Keratinocyte (primary cell): Measurements from ENCODE around the gene RBP5. TPM values are rescaled to one million over a fixed set of nuclear protein-coding genes. Genes with fewer than 3 reads are reported as not detected.

Source experiments
- DNase-seq: peaks from one replicate; pipeline ENCODE4 v3.0.0-alpha.2; 2011; ENCODE audit warnings: low read depth, missing footprints, low spot score
- FAIRE-seq: peaks from 2 replicates; lab custom pipeline; 2011; peaks lifted over from hg19 to GRCh38; lab: Jason Lieb, UNC
- H2AFZ ChIP-seq: 2 replicates; pipeline ENCODE4 v1.6.0; 2012; ENCODE audit warnings: low read length, control low read depth, inconsistent platforms; ENCODE audit not compliant: control insufficient read depth
- H3K27ac ChIP-seq: 2 replicates; pipeline ENCODE4 v1.5.1; 2011; ENCODE audit warnings: low read length; ENCODE audit not compliant: control insufficient read depth, insufficient read depth
- H3K27me3 ChIP-seq: 3 replicates; pipeline ENCODE4 v1.6.0; 2011; ENCODE audit warnings: low read length; ENCODE audit not compliant: control insufficient read depth, insufficient read depth; ENCODE audit errors: extremely low read depth
- H3K36me3 ChIP-seq, 2 experiments: 2 replicates in 1 of 2; 3 replicates in 1 of 2; pipeline ENCODE4 v1.5.1; 2011; ENCODE audit warnings: low read length in 2 of 2, mild to moderate bottlenecking in 1 of 2; ENCODE audit not compliant: control insufficient read depth in 2 of 2, insufficient read depth in 2 of 2; ENCODE audit errors: extremely low read depth in 1 of 2
- H3K4me1 ChIP-seq: 3 replicates; pipeline ENCODE4 v1.5.1; 2011; ENCODE audit warnings: low read length; ENCODE audit not compliant: control insufficient read depth, insufficient read depth; ENCODE audit errors: extremely low read depth
- H3K4me2 ChIP-seq: 3 replicates; pipeline ENCODE4 v1.6.0; 2011; ENCODE audit warnings: low read depth, low read length; ENCODE audit not compliant: control insufficient read depth, insufficient read depth; ENCODE audit errors: extremely low read depth
- H3K4me3 ChIP-seq, 3 experiments: fragments of 200-600 bp in 1 of 3; sonication (generic) in 1 of 3; 2 replicates in 2 of 3; 3 replicates in 1 of 3; pipeline ENCODE4 v1.5.1; 2011 to 2016; ENCODE audit warnings: low read length in 3 of 3, mild to moderate bottlenecking in 3 of 3, control low read depth in 2 of 3, inconsistent platforms in 1 of 3, low read depth in 1 of 3, mixed read lengths in 1 of 3, mixed run types in 1 of 3, moderate library complexity in 1 of 3; ENCODE audit not compliant: control insufficient read depth in 2 of 3, insufficient read depth in 2 of 3; ENCODE audit errors: extremely low read depth in 1 of 3
- H3K79me2 ChIP-seq: 2 replicates; pipeline ENCODE4 v1.6.0; 2012; ENCODE audit warnings: low read length; ENCODE audit not compliant: control insufficient read depth, insufficient read depth
- H3K9ac ChIP-seq: 3 replicates; pipeline ENCODE4 v1.6.0; 2011; ENCODE audit warnings: low read length; ENCODE audit not compliant: control insufficient read depth, insufficient read depth; ENCODE audit errors: extremely low read depth
- H3K9me1 ChIP-seq: 3 replicates; pipeline ENCODE4 v1.6.0; 2011; ENCODE audit warnings: low read length; ENCODE audit not compliant: control insufficient read depth, insufficient read depth; ENCODE audit errors: extremely low read depth
- H3K9me3 ChIP-seq: 2 replicates; pipeline ENCODE4 v1.5.1; 2012; ENCODE audit warnings: low read depth, low read length; ENCODE audit not compliant: control insufficient read depth
- H4K20me1 ChIP-seq: 3 replicates; pipeline ENCODE4 v1.6.0; 2011; ENCODE audit warnings: low read length; ENCODE audit not compliant: control insufficient read depth, insufficient read depth; ENCODE audit errors: extremely low read depth
- EZH2 ChIP-seq: IDR thresholded peaks from one replicate; pipeline ENCODE4 v1.6.1; 2012; ENCODE audit warnings: inconsistent platforms, mild to moderate bottlenecking, low read length, moderate library complexity
- dilution Hi-C: fragments of 300-500 bp; cut with MboI; formaldehyde crosslinking; loops from one replicate; pipeline ENCODE4 v1.7.0; 2020; ENCODE audit warnings: low sequenced_read_pairs; ENCODE audit not compliant: extremely low pct_ligation_motif_present
- polyA plus RNA-seq, 5 experiments: library from polyadenylated mRNA; depleted of rRNA in 3 of 5; stranded (reverse) in 3 of 5; stranded (forward) in 1 of 5; unstranded in 1 of 5; fragments of >200 nt; gene quantifications; 1 replicate in 1 of 5; 2 replicates in 3 of 5; 3 replicates in 1 of 5; pipeline versions ENCODE4 v1.2.1 to v1.2.3, GENCODE V29; 2011 to 2012; ENCODE audit warnings: missing spikeins in 2 of 5, low read depth in 1 of 5, low replicate concordance in 1 of 5
- TF ChIP-seq, protein P1 (sequence below), 3 experiments: IDR thresholded peaks in 1 of 3; conservative IDR thresholded peaks in 1 of 3; optimal IDR thresholded peaks in 1 of 3; 2 replicates in 2 of 3; 3 replicates in 1 of 3; pipeline versions ENCODE3 to v1.5.1; 2011; ENCODE audit warnings: low read length in 3 of 3, mild to moderate bottlenecking in 3 of 3, moderate library complexity in 2 of 3, control low read depth in 1 of 3, inconsistent platforms in 1 of 3; ENCODE audit not compliant: insufficient read depth in 2 of 3; ENCODE audit errors: extremely low read depth in 1 of 3

RBP5 gene
- polyA plus RNA-seq, 1 donor (not counting 4 experiments of a cell fraction or from before 2014, with no cell fraction given): not detected

DNA sequence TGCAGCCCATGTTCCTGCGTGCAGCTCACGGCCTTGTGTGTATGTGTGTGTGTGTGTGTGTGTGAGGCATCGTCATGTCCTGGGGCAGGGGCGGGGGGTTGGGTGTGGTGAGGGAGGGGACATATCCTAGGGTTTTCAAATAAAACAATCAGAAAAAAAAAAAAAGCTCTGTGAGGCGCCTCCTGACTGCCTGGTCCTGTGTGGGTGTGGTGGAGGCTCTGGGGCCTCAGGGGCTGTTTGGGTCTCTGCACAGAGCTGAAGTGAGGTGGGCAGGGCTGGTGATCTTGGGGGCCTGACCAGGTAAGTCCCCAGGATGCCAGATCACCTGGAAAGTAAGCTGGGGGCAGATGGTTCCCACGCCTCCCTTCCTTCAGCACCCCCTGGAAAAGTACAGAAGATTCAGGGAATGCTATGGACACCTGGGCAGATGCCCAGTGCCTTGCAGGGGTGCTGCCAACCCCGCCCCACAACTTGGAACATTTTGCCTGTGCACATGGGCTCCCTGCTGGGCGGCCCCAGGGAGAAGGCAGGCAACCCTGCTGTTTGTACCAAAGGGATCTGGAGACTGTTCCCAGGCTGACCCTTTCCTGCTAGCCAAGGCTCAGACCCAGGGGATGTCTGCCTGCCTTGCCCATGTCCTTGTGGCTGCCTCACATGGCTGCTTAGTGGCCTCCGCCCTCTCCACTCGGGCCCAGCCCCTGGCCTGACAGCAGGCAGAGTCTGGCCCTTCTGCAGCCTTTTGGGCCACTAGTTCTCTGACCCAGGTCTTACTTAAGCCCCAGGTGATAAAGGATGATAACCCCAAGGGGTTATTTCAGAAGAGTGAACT, 30.3 kb upstream of the RBP5 start:
- Histone ChIP-seq H3K4me3 (no peak overlapping the region), H3K27me3 (peaks cover 9% of the 10 kb centered on the region), H3K27ac (no peak overlapping the region), H3K4me2 (no peak overlapping the region), H3K9me1 (no peaks in the 10 kb centered on the region), H2AFZ (no peak overlapping the region), H3K9me3 (no peaks in the 10 kb centered on the region), H3K36me3 (peaks cover 0 to 6% of the 10 kb centered on the region in 2 experiments), H3K9ac (no peak overlapping the region), H3K79me2 (no peaks in the 10 kb centered on the region), H4K20me1 (peaks cover 3% of the 10 kb centered on the region), H3K4me1 (peaks cover 16% of the 10 kb centered on the region)
- no peak for DNase-seq
- FAIRE-seq: no peak
- dilution Hi-C loops: no loop called here
- TF ChIP-seq, protein P1, sequence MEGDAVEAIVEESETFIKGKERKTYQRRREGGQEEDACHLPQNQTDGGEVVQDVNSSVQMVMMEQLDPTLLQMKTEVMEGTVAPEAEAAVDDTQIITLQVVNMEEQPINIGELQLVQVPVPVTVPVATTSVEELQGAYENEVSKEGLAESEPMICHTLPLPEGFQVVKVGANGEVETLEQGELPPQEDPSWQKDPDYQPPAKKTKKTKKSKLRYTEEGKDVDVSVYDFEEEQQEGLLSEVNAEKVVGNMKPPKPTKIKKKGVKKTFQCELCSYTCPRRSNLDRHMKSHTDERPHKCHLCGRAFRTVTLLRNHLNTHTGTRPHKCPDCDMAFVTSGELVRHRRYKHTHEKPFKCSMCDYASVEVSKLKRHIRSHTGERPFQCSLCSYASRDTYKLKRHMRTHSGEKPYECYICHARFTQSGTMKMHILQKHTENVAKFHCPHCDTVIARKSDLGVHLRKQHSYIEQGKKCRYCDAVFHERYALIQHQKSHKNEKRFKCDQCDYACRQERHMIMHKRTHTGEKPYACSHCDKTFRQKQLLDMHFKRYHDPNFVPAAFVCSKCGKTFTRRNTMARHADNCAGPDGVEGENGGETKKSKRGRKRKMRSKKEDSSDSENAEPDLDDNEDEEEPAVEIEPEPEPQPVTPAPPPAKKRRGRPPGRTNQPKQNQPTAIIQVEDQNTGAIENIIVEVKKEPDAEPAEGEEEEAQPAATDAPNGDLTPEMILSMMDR (optimal IDR thresholded peaks at IDR 0.05 in 1 of 3, IDR thresholded peaks at IDR 0.05 in 1 of 3, conservative IDR thresholded peaks at IDR 0.05 in 1 of 3; ENCODE audit: extremely low read depth in 1 of 3, insufficient read depth in 2 of 3, low read length in 3 of 3): no peak
- TF ChIP-seq EZH2: no peak

DNA sequence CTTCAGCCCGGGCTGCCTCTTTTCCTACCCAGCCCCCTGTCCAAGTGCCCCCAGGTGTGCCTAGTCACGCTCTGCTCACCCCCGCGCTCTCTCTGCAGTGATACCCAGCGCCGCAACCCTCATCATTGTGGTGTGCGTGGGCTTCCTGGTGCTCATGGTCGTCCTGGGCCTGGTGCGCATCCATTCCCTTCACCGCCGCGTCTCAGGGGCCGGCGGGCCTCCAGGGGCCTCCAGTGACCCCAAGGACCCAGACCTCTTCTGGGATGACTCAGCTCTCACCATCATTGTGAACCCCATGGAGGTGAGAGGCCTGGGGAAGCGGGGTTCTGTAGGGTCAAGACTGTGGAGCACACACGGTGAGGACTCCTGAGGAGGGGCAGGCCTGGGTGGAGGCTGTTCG, 28.7 kb upstream of the RBP5 start:
- TF ChIP-seq, protein P1 (optimal IDR thresholded peaks at IDR 0.05 in 1 of 3, IDR thresholded peaks at IDR 0.05 in 1 of 3, conservative IDR thresholded peaks at IDR 0.05 in 1 of 3; ENCODE audit: extremely low read depth in 1 of 3, insufficient read depth in 2 of 3, low read length in 3 of 3): no peak
- no peak for TF ChIP-seq EZH2
- Histone ChIP-seq H3K79me2 (no peaks in the 10 kb centered on the region), H3K4me1 (peaks cover 16% of the 10 kb centered on the region), H3K4me3 (no peak overlapping the region), H3K27ac (no peak overlapping the region), H3K9ac (no peak overlapping the region), H3K9me3 (no peaks in the 10 kb centered on the region), H3K36me3 (peaks cover 0 to 7% of the 10 kb centered on the region in 2 experiments), H3K27me3 (peaks cover 2% of the 10 kb centered on the region), H3K9me1 (no peaks in the 10 kb centered on the region), H4K20me1 (peaks cover 3% of the 10 kb centered on the region), H3K4me2 (no peak overlapping the region), H2AFZ (no peak overlapping the region)
- DNase-seq (no peak), FAIRE-seq (no peak)
- dilution Hi-C loops: no loop called here
